HG02798 (cell line): ENCODE measurements around the gene ASB16.
"Not testable (repeated sequence)": the region's sequence is repeated elsewhere in the genome, so short reads cannot be mapped to it uniquely, and the experiment has no call there.

Source experiments
- ATAC-seq: cut with Tn5 transposase; IDR thresholded peaks from one replicate; pipeline ENCODE4 v1.9.1; 2021; ENCODE audit warnings: mild to moderate bottlenecking; ENCODE audit not compliant: unreplicated experiment, poor library complexity

Gene ASB16, protein sequence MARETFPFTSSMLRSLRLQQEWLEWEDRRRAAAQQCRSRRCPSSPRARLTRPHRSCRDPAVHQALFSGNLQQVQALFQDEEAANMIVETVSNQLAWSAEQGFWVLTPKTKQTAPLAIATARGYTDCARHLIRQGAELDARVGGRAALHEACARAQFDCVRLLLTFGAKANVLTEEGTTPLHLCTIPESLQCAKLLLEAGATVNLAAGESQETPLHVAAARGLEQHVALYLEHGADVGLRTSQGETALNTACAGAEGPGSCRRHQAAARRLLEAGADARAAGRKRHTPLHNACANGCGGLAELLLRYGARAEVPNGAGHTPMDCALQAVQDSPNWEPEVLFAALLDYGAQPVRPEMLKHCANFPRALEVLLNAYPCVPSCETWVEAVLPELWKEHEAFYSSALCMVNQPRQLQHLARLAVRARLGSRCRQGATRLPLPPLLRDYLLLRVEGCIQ

DNA sequence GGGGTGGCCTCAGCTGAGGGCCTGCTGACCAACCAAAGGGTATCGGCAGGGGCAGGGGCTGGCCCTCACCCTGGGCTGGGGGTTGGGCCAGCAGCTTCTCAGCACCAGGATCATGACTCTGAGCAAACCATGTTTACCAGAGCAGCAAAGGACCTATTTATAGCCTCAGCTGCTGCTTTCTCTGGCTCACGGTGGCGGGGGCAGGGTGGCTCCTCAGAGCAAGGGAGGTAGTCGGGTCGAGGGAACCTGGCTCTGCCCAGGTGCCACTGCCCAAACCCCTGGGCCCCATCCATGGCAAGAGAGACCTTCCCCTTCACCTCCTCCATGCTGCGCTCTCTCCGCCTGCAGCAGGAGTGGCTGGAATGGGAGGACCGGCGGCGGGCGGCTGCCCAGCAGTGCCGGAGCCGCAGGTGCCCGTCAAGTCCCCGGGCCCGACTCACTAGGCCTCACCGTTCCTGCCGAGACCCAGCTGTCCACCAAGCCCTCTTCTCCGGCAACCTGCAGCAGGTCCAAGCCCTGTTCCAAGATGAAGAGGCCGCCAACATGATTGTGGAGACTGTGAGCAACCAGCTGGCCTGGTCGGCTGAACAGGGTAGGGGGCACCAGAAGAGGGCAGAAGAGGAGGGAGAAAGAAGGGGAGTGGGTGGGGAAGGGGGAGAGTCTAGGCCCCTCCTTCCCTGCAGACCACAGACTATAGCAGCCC is at the start of gene ASB16:
ASB16 (plus strand) TSS at position 206 of the 703 bp plus-strand sequence; CDS start at position 292, 86 bp downstream.
- no peak for ATAC-seq

- no peak for ATAC-seq
Measured at GRCh38 chr17:44120851-44121605, 49.5 kb upstream of the ASB16 start.

- no peak for ATAC-seq
Measured at GRCh38 chr17:44121997-44122815, 48.3 kb upstream of the ASB16 start.

GRCh38 chr17:44122816-44123355 is 47.6 kb upstream of the ASB16 start:
- no peak for ATAC-seq

DNA sequence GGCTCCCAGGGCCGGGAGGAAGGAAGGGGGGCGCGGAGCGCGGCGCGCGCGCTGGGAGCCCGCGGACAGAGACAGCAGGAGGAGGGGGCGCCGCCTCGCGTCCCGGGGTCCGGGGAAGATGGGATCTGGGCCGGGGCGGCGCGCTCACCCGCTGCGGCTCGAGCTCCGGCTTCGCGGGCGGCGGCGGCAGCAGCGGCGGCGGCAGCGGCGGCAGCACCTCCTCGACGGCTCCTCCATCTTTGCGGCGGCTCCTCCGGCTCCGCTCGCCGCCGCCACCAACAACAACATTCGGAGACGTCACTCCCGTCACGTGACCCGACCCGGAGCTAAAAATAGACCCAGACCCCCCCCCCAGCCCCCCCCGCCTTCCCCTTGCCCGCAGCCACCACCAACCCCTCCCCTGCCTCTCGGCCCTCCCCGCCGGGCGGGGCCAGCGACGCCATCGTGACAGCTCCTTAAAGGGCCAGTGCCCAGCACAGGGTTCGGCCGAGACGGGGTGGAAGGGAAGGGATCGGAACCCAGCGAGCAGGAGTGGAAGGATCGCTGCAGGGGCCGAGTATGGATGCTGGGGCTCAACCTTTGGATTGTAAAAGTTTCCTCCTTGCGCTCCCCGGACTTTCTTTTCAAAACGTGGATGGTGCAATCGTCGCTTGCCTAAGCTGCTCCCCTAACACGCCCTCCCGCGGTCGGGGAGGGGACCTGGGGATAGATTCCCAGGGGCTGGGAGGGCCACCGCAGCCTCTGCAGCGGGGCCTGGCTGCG is 47.0 kb upstream of the ASB16 start, which contains the start of gene HDAC5:
HDAC5 (minus strand) TSS at position 286 of the 762 bp plus-strand sequence. CDS start 6,126 bp downstream, outside the sequence.
- peak; percentile 98 for ATAC-seq

GRCh38 chr17:44124118-44124438 is 46.4 kb upstream of the ASB16 start:
- no peak for ATAC-seq

- ATAC-seq, result no peak
Measured at GRCh38 chr17:44128383-44128782, 42.1 kb upstream of the ASB16 start.

GRCh38 chr17:44130693-44131349 is 39.7 kb upstream of the ASB16 start:
- no peak for ATAC-seq

DNA sequence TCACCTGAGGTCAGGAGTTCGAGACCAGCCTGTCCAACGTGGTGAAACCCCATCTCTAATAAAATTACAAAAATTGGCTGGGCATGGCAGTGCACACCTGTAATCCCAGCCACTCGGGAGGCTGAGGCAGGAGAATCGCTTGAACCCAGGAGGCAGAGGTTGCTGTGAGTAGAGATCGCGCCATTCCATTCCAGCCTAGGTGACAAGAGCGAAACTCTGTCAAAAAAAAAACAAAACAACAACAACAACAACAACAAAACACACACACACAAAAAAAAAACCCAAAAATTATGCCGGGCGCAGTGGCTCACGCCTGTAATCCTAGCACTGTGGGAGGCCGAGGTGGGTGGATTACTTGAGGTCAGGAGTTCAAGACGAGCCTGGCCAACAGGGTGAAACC is 39.1 kb upstream of the ASB16 start:
- ATAC-seq, result not testable (repeated sequence)

- no peak for ATAC-seq
Measured at GRCh38 chr17:44132275-44132821, 38.2 kb upstream of the ASB16 start.

DNA sequence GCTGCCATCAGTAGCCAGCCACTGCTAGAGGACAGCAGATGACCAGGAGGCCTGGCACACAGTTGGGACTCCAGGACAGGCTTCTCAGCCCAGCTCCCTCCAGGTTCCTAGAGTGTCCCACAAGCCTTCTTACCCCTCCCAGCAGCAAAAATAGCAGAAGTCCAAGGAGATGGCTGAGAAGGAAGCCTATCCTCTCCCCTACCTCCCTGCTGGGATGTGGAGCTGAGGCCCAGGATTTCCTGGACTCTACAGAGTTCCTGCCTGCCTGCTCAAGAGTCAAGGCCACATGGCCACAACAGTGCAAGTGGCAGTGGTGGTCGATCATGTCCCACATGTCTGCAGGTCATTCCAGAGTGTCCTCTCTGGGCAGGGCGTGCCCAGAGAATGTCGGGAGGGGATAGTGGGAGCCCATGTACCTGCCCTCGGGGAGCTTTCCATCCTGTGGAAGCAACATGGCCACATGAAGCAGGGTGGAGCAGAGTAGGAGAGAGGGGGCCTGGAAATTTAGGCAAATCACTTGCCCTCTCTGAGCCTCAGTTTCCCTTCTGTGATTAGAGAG is 36.5 kb upstream of the ASB16 start:
- ATAC-seq, result no peak

DNA sequence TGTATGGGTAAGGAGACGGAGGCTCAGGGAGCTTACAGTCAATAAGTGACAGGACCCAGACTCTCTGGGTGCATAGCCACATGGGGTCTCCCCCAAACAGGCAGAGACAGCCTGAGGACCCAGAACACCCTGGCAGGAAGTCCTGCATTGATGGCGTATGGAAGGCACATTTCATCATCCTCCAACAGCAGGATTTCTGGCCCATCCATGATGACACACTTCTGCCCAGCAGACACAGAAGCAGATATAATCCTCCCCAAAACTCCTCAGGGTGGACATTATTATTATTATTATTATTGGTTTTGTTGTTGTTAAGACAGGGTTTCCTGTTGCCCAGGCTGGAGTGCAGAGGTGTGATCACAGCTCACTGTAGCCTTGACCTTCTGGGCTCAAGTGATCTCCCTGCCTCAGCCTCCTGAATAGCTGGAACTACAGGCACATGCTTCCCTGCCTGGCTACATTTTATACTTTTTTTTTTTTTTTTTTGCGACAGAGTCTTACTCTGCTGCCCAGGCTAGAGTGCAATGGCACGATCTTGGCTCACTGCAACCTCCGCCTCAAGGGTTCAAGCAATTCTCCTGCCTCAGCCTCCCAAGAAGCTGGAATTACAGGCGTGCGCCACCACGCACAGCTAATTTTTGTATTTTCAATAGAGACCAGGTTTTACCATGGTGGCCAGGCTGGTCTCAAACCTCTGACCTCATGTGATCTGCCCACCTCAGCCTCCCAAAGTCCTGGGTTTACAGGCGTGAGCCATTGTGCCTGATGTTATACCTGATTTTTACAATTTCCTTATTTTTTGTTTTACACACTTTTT is 35.5 kb upstream of the ASB16 start:
- no peak for ATAC-seq

DNA sequence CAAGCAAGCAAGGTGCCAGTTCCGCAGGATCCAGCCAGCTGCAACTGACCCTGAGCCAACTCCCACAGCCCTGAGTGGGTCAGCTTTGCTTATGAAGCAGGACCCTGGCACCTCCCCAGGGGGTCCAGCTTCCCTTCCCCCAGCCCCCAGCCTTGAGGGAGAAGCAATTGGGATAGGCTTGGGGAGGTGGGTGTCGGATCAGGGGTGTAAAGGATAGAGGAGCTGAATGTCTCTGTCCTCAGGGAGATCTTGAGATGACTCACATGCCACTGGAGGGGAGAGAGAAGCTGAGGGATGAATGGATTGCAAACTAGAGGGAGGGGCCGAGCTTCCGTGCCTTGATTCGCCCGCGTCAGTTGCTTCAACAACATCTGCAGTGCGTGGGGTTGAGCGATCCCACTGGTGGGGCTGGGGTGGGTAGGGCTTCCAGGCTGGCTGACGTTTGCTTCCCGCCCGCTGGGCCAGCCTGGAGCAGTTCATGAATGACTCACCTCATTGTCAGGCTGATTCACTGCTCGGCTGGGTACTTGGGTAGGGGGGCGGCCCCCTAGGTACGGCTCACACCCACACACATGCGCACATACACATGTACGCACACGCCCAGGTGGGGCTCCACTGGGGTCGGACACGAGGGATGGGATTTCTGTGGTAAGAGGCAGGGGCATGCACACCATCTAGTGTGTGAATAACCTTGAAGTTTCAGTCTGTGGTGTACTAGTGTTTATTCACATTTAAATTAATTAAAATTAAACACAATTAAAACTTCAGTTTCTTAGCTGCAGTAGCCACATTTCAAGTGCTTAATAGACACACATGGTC is 32.4 kb upstream of the ASB16 start:
- ATAC-seq, result peak; percentile 27

DNA sequence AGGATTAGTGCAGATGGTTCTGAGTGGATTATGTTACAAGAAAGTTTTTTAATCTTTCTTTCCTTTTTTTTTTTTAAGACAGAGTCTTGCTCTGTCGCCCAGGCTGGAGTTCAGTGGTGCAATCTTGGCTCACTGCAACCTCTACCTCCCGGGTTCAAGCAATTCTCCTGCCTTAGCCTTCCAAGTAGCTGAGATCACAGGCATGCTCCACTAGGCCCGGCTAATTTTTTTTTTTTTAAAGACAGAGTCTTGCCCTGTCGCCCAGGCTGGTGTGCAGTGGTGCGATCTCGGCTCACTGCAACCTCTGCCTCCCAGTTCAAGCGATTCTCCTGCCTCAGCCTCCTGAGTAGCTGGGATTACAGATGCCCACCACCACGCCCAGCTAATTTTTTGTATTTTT is 26.6 kb upstream of the ASB16 start:
- not testable (repeated sequence) for ATAC-seq

- no peak for ATAC-seq
Measured at GRCh38 chr17:44144966-44145739, 25.4 kb upstream of the ASB16 start.
